HG03066 (cell line): ENCODE data around the gene ZBTB7C.

ENCODE experiments used
- ATAC-seq: cut with Tn5 transposase; IDR thresholded peaks from one replicate; pipeline ENCODE4 v1.9.1; 2021; ENCODE audit warnings: low read depth; ENCODE audit not compliant: unreplicated experiment

Gene ZBTB7C

DNA sequence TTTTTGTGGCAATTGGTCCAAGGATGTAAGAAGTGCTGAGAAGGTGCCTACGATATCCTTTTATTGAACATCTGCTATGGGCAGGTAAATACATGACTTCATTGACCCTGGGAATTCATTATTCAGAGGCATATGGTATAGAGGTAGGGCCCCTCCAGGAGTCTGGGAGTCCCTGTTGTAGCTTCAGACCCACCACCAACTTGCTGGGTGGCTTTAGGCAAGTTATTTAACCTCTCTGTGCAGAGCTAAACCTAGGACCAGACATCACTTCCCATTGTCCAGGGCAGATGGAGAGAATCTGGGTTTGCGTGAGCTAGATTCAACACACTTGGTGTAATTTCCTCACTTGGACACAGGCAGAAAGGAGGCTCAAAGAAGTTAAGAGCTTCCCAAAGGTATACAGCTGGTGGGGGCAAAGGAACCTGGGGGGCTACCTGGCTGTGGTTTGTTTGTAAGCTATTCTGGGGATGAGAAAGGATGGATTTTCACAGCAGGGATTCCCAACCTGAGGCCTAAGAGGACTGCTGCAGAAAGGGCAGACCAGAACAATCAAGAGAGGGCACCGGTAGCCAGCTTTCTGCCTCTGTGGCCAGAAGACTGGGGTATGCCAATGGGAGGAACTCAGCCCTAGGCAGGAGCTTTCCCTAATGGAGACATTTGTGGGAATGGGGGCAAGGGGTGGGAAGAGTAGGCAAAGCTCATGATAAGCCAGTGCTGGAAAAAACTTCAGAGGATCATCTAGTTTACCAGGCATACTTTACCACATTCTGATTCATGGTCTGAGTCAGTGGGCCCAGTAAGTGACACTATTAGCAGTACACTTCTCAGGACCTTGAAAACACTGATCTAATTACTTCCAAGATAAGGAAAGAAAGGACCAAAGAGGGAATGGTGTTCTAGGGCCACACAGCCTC is 376.1 kb downstream of the ZBTB7C start:
- ATAC-seq = no peak

- ATAC-seq = no peak
Measured at GRCh38 chr18:48031641-48032040, 377.5 kb downstream of the ZBTB7C start.

GRCh38 chr18:48030616-48031480 is 378.3 kb downstream of the ZBTB7C start:
- ATAC-seq = no peak

DNA sequence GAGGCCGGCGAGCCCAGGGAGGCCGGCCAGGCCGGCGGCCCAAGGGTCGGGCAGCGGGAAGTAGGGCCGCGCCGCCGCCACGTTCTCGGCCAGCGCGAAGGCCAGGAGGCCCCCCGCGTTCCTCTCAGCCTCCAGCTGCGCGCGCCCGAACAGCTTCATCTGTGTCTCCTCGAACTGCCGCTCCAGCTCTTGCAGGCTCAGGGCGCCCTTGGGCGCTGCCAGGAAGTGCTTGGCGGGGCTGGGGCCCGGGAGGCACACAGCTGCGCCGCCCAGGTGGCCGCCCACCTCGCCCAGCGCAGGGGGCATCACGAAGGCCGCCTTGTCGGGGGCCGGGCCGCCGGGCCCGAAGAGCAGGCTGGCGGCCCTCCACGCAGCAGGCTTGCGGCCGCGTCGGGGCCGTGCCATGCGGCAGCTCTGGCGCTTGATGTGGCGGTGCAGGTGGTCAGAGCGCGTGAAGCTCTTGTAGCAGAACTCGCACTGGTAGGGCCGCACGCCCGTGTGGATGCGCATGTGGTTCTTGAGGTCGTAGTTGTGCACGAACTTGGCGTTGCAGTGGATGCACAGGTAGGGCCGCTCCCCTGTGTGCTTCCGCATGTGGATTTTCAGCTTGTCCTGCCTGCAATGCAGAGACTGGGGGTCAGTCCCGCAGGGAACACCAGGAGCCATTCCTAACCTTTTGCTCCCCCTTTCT is 379.7 kb downstream of the ZBTB7C start:
- no peak for ATAC-seq

- ATAC-seq = no peak
Measured at GRCh38 chr18:48028696-48029095, 380.5 kb downstream of the ZBTB7C start.

GRCh38 chr18:48028081-48028480 is 381.1 kb downstream of the ZBTB7C start:
- no peak for ATAC-seq

DNA sequence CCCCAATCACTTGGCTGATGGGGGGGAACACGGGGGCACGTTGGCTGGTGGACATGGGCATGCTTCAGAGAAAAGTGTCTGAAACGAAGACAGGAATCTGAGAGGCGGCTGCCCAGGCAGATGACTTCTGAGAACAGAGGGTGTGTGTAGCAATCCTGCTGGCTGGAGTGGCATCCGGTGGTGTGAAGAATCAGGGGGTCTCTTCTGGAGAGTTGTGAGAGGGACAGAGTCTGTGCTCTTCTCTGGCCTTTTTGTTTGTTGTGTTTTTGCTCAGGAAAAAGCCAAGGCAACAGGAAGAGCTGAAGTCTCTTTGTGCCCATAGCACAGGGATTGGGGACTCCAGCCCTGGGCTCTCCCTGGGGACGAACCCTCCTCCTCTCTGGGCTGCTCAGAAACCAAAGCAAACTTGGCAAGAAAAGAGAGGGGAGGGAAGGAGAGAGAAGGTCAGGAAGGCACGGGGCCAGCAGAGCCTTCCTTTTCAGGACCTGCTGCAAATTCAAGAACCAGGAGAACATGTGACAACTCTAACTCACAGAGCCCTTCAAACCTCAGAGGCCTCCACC is 381.7 kb downstream of the ZBTB7C start:
- no peak for ATAC-seq

- no peak for ATAC-seq
Measured at GRCh38 chr18:48026216-48026615, 383.0 kb downstream of the ZBTB7C start.

- no peak for ATAC-seq
Measured at GRCh38 chr18:48024881-48025660, 384.1 kb downstream of the ZBTB7C start.

DNA sequence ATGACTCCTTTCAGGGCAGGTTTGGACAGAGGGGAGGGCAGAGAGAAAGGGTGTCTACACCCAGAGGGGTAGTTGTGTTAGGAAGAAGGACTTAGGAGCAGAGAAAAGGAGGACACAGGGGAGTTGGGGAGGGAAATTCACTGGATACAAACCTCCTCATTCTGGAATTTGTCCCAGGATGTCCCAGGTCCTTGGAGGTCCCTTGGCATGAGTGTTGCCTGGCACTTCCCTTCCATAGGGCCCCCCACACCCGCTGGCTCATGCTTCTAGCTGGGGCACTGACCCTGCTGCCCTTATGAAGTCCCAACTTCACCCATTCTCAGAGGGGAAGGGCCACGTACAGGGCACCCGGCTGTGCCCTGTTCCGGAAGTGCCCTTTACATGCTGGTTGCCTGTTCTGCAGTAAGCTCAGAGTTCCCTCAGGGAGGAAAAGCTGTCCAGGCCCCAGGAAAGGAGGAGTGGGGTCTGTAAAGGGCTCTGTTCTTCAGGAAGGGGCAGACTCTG is 385.1 kb downstream of the ZBTB7C start:
- no peak for ATAC-seq

GRCh38 chr18:48023334-48024008 is 385.7 kb downstream of the ZBTB7C start:
- no peak for ATAC-seq

GRCh38 chr18:48022531-48023329 is 386.5 kb downstream of the ZBTB7C start:
- no peak for ATAC-seq

- no peak for ATAC-seq
Measured at GRCh38 chr18:48022021-48022420, 387.2 kb downstream of the ZBTB7C start.

- no peak for ATAC-seq
Measured at GRCh38 chr18:48021273-48021914, 387.8 kb downstream of the ZBTB7C start.

DNA sequence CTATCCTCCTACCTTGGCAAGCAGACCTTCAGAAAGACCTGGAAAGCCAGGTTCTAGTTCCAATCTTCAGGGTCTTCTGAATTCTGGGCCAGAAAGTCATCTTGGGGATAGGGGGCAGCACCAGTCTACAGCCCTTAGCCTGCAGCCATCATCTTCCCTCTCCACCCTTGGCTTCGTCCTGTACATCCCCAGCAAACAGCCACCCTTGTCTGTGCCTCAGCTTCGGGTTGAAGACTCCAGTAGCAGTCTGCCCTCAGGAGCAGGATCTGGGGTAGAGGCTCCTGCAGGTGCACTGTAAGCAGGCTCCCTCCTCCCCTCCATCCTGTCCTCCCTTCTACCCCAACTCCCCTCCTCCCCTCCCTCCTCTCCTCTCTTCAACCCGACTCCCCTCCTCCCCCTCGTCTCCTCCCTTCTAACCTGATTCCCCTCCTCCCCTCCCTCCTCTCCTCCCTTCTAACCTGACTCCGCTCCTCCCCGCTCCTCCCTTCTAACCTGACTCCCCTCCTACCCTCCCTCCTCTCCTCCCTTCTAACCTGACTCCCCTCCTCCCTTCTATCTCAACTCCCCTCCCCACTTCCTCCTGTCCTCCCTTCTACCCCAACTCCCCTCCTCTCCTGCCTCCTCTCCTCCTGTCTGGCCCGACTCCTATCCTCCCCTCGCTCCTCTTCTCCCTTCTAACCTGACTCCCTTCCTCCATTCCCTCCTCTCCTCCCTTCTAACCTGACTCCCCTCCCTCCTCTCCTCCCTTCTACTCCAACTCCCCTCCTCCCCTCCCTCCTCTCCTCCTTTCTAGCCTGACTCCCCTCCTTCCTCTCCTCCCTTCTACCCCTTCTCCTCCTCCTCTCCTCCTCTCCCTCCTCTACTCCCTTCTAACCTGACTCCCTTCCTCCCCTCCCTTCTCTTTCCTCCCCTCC is 388.6 kb downstream of the ZBTB7C start:
- ATAC-seq = no peak

- no peak for ATAC-seq
Measured at GRCh38 chr18:48019557-48020325, 389.4 kb downstream of the ZBTB7C start.
